Ovary (tissue), 9 donors: ENCODE data around the gene TOP3A. TPM values are rescaled to one million over a fixed set of nuclear protein-coding genes. Genes with fewer than 3 reads are reported as not detected.

ENCODE experiments used
- DNase-seq, 5 donors: peaks; one replicate each; pipeline ENCODE4 v3.0.0-alpha.2; 2019 to 2020
- H3K27ac ChIP-seq, 2 donors: fragments of 200-600 bp; one replicate each; pipeline versions ENCODE4 v1.5.1 to v1.8.0; 2019 to 2022
- H3K27me3 ChIP-seq: fragments of 200-600 bp; one replicate; pipeline ENCODE4 v1.8.0; 2022
- H3K36me3 ChIP-seq: fragments of 200-600 bp; sonication (generic); one replicate; pipeline ENCODE4 v1.5.1; 2019
- H3K4me1 ChIP-seq: one replicate; pipeline ENCODE4 v1.8.1; 2013; ENCODE audit warnings: mild to moderate bottlenecking, moderate library complexity; ENCODE audit not compliant: insufficient read depth
- H3K4me3 ChIP-seq: fragments of 200-600 bp; sonication (generic); one replicate; pipeline ENCODE4 v1.5.1; 2017
- H3K9me3 ChIP-seq, 2 donors: fragments of 200-600 bp in 1 of 2; sonication (generic) in 1 of 2; one replicate each; pipeline versions ENCODE4 v1.5.1 to v1.8.1; 2013 to 2019; ENCODE audit warnings: mild to moderate bottlenecking in 1 of 2, moderate library complexity in 1 of 2
- EP300 ChIP-seq: sonication (generic); formaldehyde crosslinking; IDR thresholded peaks from one replicate; pipeline ENCODE4 v1.6.1; 2017; ENCODE audit warnings: antibody characterized with exemption
- POLR2A ChIP-seq: fragments of 450-650 bp; IDR thresholded peaks from one replicate; pipeline ENCODE4 v1.6.1; 2017; ENCODE audit warnings: antibody characterized with exemption, mild to moderate bottlenecking, moderate library complexity
- WGBS, 3 donors: extraction: QIAGEN DNeasy Blood & Tissue Kit in 1 of 3; methylation state at CpG; one replicate each; pipeline versions ENCODE4 v1.1.5 to v1.1.7; 2013 to 2017; 5-methylcytosine and 5-hydroxymethylcytosine counted together
- intact Hi-C, 4 donors: fragments of 100-400 bp; cut with DNase I; formaldehyde crosslinking; loops; one replicate each; pipeline versions ENCODE4 v1.11.0 to v1.15.1; 2022 to 2023
- polyA plus RNA-seq, 2 donors: library from polyadenylated mRNA; stranded (reverse); fragments of 200-250 nt in 1 of 2; fragments of 350-450 nt in 1 of 2; fragmentation: Illumina TruSeq in 1 of 2; extraction: RNeasy Lipid Tissue Mini Kit (QIAGEN cat#74804) in 1 of 2; gene quantifications; one replicate each; pipeline ENCODE4 v1.2.3, GENCODE V29; 2013 to 2014
- total RNA-seq, 7 donors: library from RNA; depleted of rRNA in 2 of 7; stranded (reverse); fragments of >200 nt in 2 of 7; fragmentation: NEBNext Ultra II Directional in 3 of 7; extraction: Animal tissue kit (Norgen Biotek cat#: 25700) in 3 of 7; gene quantifications; one replicate each; pipeline versions ENCODE4 v1.1.0 to v1.2.4, GENCODE V29; 2016 to 2023
- TF ChIP-seq, protein P1 (sequence below), 3 donors: fragments of 450-650 bp in 2 of 3; fragments of 200-600 bp in 1 of 3; IDR thresholded peaks; one replicate each; pipeline versions ENCODE4 v1.5.1 to v1.8.0; 2016 to 2022; ENCODE audit warnings: antibody characterized with exemption in 3 of 3, mild to moderate bottlenecking in 1 of 3
- donor health status: DM: no; HTN: no; CAD: no; lungs with moderate emphysema.
- donor health status: DM: no; HTN: no; CAD: no.
- donor health status: Bipolar disorder and iron deficiency.
- donor health status: DM: yes; HTN: yes; CAD: no.
- donor health status: DM: no; HTN: no; CAD: no.
- donor health status: DM: yes; HTN: yes; CAD: no.

Gene TOP3A
- total and polyA plus RNA-seq, 9 donors: 12.6 to 35.7 (median 21.3) TPM

- H3K36me3 ChIP-seq: no peaks in the 10 kb centered on the region
- intact Hi-C loops: loop anchor here in 1 of 4 donors (5.0 kb wide), 1 partner anchor 1930 kb away; no protein-coding TSS in a partner anchor
- no peaks in the 10 kb centered on the region for H3K27me3 ChIP-seq
- peaks cover 2% of the 10 kb centered on the region for H3K4me1 ChIP-seq
- TF ChIP-seq EP300: no peak
- 15 to 22% (median 20%) methylated on average over 37 to 46 of the region's 46 CpGs for WGBS, 3 donors
- H3K27ac ChIP-seq: peak overlapping the region in 1 of 2 donors; percentile 51
- no peaks in the 10 kb centered on the region for H3K9me3 ChIP-seq
- peak; percentile 90 to 93 (median 90) for DNase-seq
- no peak overlapping the region for H3K4me3 ChIP-seq
These were observed 67.7 kb downstream of the TOP3A start for GRCh38 chr17:18246880-18247612.

DNA sequence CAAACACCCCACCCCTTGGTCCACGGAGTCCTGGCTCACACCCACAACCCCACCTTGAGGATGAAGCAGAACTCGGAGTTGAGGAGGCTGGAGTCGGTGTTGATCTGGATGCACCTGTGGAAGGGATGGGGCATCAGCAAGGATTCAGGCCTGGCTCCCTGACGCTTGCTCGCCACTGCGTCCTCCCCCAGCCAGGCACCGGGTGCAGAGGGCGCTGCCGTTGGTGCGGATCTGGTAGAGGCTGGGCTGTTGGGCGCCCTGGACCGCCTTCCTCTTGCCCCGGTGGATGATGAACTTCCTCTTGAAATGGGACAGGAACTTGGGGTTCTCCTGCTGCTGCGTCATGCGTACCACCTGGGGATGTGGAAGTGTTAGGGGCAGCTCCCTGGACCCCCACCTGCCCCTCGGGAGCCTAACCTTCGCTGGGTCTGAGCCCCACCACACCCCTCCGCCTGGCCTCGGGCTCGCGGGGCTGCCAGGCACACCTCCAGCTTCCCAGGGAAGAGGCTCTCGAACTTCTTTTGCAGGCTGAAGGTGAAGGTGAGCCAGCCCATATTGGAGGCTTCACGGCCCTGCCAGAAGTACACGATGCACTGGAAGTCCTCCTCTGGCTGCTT is 68.6 kb downstream of the TOP3A start:
- no peaks in the 10 kb centered on the region for H3K36me3 ChIP-seq
- TF ChIP-seq EP300: no peak
- TF ChIP-seq POLR2A: no peak
- TF ChIP-seq, protein P1, sequence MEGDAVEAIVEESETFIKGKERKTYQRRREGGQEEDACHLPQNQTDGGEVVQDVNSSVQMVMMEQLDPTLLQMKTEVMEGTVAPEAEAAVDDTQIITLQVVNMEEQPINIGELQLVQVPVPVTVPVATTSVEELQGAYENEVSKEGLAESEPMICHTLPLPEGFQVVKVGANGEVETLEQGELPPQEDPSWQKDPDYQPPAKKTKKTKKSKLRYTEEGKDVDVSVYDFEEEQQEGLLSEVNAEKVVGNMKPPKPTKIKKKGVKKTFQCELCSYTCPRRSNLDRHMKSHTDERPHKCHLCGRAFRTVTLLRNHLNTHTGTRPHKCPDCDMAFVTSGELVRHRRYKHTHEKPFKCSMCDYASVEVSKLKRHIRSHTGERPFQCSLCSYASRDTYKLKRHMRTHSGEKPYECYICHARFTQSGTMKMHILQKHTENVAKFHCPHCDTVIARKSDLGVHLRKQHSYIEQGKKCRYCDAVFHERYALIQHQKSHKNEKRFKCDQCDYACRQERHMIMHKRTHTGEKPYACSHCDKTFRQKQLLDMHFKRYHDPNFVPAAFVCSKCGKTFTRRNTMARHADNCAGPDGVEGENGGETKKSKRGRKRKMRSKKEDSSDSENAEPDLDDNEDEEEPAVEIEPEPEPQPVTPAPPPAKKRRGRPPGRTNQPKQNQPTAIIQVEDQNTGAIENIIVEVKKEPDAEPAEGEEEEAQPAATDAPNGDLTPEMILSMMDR (IDR thresholded peaks at IDR 0.05): no peak
- H3K27ac ChIP-seq: peak overlapping the region in 1 of 2 donors; percentile 51
- H3K4me3 ChIP-seq: no peak overlapping the region
- H3K27me3 ChIP-seq: no peaks in the 10 kb centered on the region
- intact Hi-C loops: loop anchor here in 1 of 4 donors (5.0 kb wide), 1 partner anchor 1929 kb away; no protein-coding TSS in a partner anchor
- 81 to 83% (median 83%) methylated on average over 22 to 24 of the region's 24 CpGs for WGBS, 3 donors
- DNase-seq: peak in 1 of 5 donors; percentile 33
- H3K4me1 ChIP-seq: peaks cover 2% of the 10 kb centered on the region
- H3K9me3 ChIP-seq: no peaks in the 10 kb centered on the region

- Histone ChIP-seq H3K36me3 (no peaks in the 10 kb centered on the region), H3K4me3 (no peak overlapping the region), H3K27me3 (no peaks in the 10 kb centered on the region), H3K27ac (no peak overlapping the region), H3K4me1 (peaks cover 2% of the 10 kb centered on the region), H3K9me3 (no peaks in the 10 kb centered on the region)
- TF ChIP-seq POLR2A (no peak), EP300 (no peak)
- TF ChIP-seq, protein P1 (IDR thresholded peaks at IDR 0.05): no peak
- WGBS, 3 donors: 82 to 86% (median 86%) methylated on average over 21 of the region's 21 CpGs
- intact Hi-C loops: loop anchor here in 1 of 4 donors (5.0 kb wide), 1 partner anchor 1928 kb away; no protein-coding TSS in a partner anchor
- peak in 1 of 5 donors; percentile 55 for DNase-seq
These were observed 69.6 kb downstream of the TOP3A start for GRCh38 chr17:18245038-18245776.

DNA sequence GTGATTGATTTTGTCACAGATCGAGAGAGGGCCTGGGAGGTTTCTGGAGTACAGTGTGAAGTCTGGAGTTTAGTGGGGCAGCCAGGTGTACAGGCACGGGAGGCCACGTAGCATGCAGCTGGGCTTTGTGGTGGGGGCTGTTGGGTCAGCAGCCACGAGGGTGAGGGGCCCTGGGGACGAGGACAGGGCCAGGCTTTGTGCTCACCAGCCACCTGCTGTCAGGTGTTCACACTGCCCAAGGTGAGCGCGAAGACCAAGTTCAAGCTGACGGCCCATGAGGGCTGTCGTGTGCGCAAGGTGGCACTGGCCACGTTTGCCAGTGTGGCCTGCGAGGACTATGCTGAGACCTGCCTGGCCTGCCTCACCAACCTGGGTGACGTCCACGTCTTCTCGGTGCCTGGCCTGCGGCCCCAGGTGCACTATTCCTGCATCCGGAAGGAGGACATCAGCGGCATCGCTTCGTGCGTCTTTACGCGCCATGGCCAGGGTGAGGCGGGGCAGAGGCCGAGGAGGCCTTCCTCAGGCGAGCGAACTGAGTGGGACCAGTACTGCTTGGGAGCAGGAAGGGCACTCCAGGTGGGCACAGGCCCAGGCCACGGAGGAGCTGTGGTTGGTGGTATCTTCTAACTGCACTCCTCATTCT is 73.4 kb downstream of the TOP3A start:
- no peak for DNase-seq
- no peak for TF ChIP-seq EP300
- TF ChIP-seq, protein P1 (IDR thresholded peaks at IDR 0.05): no peak
- TF ChIP-seq POLR2A: no peak
- Histone ChIP-seq H3K4me1 (no peaks in the 10 kb centered on the region), H3K9me3 (no peaks in the 10 kb centered on the region), H3K27me3 (no peaks in the 10 kb centered on the region), H3K36me3 (no peaks in the 10 kb centered on the region), H3K27ac (no peak overlapping the region), H3K4me3 (no peak overlapping the region)
- intact Hi-C loops: no loop called here
- WGBS, 3 donors: 80 to 83% (median 80%) methylated on average over 27 to 28 of the region's 28 CpGs
